Fibroblast of mammary gland (primary cell): Measurements from ENCODE around the gene TRAP1.

Experiments
- DNase-seq: peaks from one replicate; pipeline ENCODE4 v3.0.0-alpha.2; 2010; ENCODE audit warnings: low read depth
- H3K4me3 ChIP-seq: 2 replicates; pipeline ENCODE4 v1.5.1; 2011; ENCODE audit warnings: low read depth, mild to moderate bottlenecking, low read length, moderate library complexity; ENCODE audit not compliant: control insufficient read depth
- CTCF ChIP-seq: conservative IDR thresholded peaks from 2 replicates; pipeline ENCODE4 v1.5.1; 2011; ENCODE audit warnings: low read depth, low read length, inconsistent platforms; ENCODE audit not compliant: control insufficient read depth, insufficient read depth

TRAP1 gene

GRCh38 chr16:3677994-3678393, 39.3 kb downstream of the TRAP1 start:
- no peak for TF ChIP-seq CTCF
- no peak overlapping the region for H3K4me3 ChIP-seq
- DNase-seq: no peak

- no peak overlapping the region for H3K4me3 ChIP-seq
- DNase-seq: no peak
These were observed 41.7 kb downstream of the TRAP1 start for GRCh38 chr16:3675601-3676130.

GRCh38 chr16:3674513-3675295, 42.6 kb downstream of the TRAP1 start:
- DNase-seq: no peak
- no peak overlapping the region for H3K4me3 ChIP-seq
- TF ChIP-seq CTCF: no peak

More at GRCh38 chr16:3675601-3676130, 41.7 kb downstream of the TRAP1 start:
- no peak for TF ChIP-seq CTCF

GRCh38 chr16:3673676-3674377, 43.5 kb downstream of the TRAP1 start:
- H3K4me3 ChIP-seq: no peak overlapping the region
- no peak for TF ChIP-seq CTCF
- no peak for DNase-seq

- DNase-seq: no peak
- no peak overlapping the region for H3K4me3 ChIP-seq
- TF ChIP-seq CTCF: no peak
These were observed 44.1 kb downstream of the TRAP1 start for GRCh38 chr16:3673201-3673600.

GRCh38 chr16:3672571-3673041, 44.7 kb downstream of the TRAP1 start:
- no peak for TF ChIP-seq CTCF
- H3K4me3 ChIP-seq: no peak overlapping the region
- DNase-seq: no peak
